HG02798 (cell line): ENCODE results near the gene LRP1.

Source experiments
- ATAC-seq: cut with Tn5 transposase; IDR thresholded peaks from one replicate; pipeline ENCODE4 v1.9.1; 2021; ENCODE audit warnings: mild to moderate bottlenecking; ENCODE audit not compliant: unreplicated experiment, poor library complexity

Gene LRP1

GRCh38 chr12:57240066-57240921 is 112.0 kb downstream of the LRP1 start:
- peak; percentile 23 for ATAC-seq

- ATAC-seq, result no peak
These were observed 112.7 kb downstream of the LRP1 start for GRCh38 chr12:57240926-57241401.

- no peak for ATAC-seq
These were observed 113.4 kb downstream of the LRP1 start for GRCh38 chr12:57241402-57242310.

GRCh38 chr12:57242329-57242690 is 114.0 kb downstream of the LRP1 start:
- no peak for ATAC-seq

- ATAC-seq, result peak; percentile 38
These were observed 114.6 kb downstream of the LRP1 start for GRCh38 chr12:57242691-57243454.

GRCh38 chr12:57243521-57244311 is 115.4 kb downstream of the LRP1 start:
- ATAC-seq, result no peak

- ATAC-seq, result no peak
These were observed 116.0 kb downstream of the LRP1 start for GRCh38 chr12:57244312-57244696.

GRCh38 chr12:57247041-57247440 is 118.8 kb downstream of the LRP1 start:
- ATAC-seq, result no peak

GRCh38 chr12:57248934-57249742 is 120.9 kb downstream of the LRP1 start:
- no peak for ATAC-seq

- no peak for ATAC-seq
These were observed 122.3 kb downstream of the LRP1 start for GRCh38 chr12:57250541-57250940.

- no peak for ATAC-seq
These were observed 122.7 kb downstream of the LRP1 start, which contains the start of gene STAC3 for GRCh38 chr12:57250956-57251355. Gene STAC3 (minus strand): TSS chr12:57251187. CDS start chr12:57249636, 1,551 bp downstream.

GRCh38 chr12:57254506-57255280 is 126.4 kb downstream of the LRP1 start:
- ATAC-seq, result no peak

- ATAC-seq, result no peak
These were observed 127.6 kb downstream of the LRP1 start for GRCh38 chr12:57255916-57256315.

- no peak for ATAC-seq
These were observed 131.0 kb downstream of the LRP1 start for GRCh38 chr12:57258977-57259970.

- no peak for ATAC-seq
These were observed 132.1 kb downstream of the LRP1 start for GRCh38 chr12:57260366-57260765.

GRCh38 chr12:57261428-57261865 is 133.2 kb downstream of the LRP1 start:
- ATAC-seq, result no peak
